HG02763 (cell line): Measurements from ENCODE around the gene CKMT2.

ENCODE experiments used
- ATAC-seq: cut with Tn5 transposase; IDR thresholded peaks from one replicate; pipeline ENCODE4 v1.9.1; 2021; ENCODE audit warnings: mild to moderate bottlenecking, moderate library complexity; ENCODE audit not compliant: unreplicated experiment

CKMT2 gene

DNA sequence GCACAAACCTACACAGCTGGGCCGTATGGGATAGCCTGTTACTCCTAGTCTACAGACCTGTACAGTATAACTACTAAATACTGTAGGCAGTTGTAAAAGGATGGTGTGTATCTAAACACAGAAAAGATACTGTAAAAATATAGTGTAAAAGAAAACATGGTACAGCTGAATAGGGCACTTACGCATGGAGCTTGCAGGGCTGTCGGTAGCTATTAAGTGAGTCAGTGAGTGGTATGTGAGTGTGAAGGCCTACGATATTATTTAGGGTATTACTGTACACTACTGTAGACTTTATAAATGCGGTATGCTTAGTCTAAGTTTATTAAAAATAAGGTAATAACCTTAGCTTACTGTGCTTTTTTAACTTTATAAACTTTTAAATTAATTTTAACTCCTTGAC lies 69.5 kb downstream of the CKMT2 start:
- no peak for ATAC-seq

DNA sequence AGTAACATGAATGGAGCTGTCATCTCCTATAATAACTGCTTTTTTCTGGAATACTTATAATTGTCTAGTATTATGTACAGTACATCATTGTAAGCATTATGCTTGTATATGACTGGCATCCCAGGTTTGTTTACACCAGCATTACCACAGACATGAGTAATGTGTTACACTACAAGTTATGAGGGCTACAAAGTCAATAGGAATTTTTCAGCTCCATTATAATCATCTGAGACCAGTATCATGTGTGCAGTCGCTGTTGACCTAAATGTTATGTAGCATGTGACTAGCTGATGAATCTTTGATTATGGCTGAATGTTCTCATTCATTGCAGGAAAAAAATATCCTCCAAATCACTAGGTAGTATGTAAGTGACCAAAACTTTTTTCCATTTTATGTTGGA lies 70.4 kb downstream of the CKMT2 start:
- ATAC-seq, result no peak

DNA sequence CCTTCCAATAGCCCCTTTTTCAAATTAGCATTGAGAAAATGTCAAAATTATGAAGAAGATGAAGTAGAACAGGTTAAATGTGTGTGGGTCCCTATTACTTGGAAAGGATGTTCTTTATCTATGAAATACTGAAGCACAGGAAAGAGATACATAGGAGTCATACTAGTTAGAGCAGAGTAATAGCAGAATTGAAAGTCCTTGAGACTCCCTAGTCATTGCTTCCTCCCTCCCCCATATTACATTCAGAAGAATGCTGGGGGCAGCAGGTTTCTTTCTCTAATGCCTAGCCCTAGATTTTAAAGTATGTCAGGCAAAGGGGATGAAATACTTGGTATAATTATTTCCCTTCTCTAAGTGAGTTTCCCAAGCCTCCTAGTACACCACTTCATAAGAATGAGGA lies 72.7 kb downstream of the CKMT2 start:
- no peak for ATAC-seq

DNA sequence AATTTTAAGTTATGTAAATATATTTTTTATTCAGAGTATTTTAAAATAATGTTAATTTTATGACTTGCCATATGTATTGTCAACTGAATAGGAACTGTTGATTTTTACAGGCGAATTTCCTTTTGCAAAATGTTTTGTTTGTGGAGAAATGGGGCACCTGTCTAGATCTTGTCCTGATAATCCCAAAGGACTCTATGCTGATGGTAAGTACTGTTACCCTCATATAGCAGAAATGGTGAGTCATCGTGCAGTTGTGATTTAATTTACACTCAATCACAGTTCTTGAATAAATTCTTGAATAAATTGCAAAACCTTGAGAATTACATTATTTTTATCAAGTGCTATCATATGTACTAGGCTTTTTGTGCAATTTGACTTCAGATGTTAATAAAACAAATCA lies 75.7 kb downstream of the CKMT2 start:
- no peak for ATAC-seq

DNA sequence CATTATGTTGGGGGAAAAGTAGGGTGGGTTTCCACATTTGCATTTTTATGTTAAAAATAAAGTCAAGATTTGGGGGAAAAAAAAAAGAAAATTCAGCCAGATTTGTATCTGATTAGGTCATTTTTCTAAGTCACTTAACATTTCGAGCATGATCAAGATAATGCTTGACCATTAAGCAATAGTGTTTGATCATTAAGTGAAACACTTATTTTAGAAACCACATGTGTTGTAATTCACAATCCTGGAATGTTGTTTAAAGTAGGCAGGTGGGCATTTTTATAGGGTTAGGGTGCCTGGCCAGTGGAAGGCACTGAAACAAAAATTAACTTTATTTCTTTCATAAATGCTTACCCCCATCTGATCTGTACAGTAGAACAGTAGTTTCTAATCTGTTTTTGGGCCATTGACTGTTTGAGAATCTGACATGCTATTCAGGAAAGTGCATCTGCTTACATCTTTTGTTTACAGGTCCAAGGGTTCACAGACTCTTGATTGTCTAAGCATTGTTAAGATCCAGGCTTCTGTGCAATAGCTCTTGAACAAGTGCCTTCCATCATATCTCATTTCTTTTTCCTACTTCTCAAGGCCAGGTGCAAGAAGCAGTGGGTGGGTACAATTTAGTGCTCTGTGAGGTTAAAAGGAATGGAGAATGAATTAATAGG lies 77.4 kb downstream of the CKMT2 start:
- ATAC-seq, result no peak

DNA sequence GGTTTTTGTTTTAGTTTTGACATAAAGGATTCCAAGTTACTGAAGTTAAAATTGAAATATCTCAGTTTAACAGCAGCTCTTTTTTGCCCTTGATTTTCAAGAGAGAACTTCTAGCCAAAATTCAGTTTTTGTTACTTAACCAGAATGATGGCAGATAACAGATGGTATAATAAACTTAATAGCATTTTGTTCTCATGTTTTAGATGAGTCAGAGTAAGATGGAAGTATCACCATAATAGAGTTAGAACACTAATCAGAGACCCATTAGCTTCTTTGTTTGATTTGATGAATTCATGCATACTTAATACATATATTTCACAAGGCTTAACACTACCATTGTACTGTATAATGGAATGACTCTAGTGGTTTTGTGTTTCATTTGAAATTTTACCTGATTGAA lies 80.2 kb downstream of the CKMT2 start:
- ATAC-seq, result no peak

DNA sequence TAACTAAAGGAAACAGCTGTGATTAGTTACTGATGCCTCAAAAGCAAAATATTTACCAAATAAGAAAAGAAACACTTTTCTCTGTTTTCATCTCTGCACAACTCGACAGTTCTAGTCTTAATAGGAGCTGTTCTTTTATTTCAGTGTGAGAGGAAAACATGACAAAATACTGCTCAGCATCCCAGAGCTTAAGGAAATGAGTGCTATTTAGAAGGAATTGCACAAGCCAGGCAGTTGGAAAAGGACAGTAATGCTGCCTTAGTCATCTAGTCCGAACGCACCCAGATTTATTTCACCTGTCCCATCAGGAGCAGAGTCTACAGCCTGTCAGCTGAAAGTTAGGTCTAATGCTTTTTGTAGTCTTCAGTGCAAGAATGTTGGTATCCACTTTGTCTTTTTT lies 80.6 kb downstream of the CKMT2 start:
- no peak for ATAC-seq

DNA sequence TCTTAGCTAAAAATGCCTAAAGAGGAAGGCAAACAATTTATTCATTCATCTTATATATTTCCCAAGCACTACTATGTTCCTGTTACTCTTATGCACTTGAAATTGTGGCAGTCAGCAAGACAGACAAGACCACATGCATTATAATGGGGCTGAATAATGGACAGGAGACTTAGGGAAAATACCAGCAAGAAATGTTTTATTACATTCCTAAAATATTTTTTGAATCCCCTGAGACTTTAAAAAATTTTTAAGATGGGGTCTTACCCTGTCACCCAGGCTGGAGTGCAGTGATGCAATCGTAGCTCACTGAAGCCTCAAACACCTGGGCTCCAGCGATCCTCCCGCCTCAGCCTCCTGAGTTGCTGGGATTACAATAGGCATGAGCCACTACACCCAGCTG lies 81.5 kb downstream of the CKMT2 start:
- no peak for ATAC-seq

DNA sequence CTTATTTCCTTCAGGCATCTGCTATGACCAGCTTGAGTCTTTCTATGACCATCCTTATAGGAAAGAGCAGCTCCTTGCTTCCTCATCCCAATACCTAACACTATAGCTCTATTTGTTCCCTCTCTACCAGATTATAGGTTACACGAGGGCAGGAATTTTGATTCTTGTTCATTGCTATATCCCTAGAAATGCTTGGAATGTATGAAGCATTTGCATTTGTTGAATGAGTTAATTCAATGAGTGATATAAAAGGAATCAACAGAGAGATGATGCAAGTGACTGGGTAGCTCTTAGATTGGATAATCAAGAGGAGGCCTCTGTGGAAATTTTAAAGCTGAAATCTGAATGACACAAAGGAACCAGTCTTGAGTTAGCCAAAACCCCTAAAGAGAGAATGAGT lies 82.2 kb downstream of the CKMT2 start:
- no peak for ATAC-seq

DNA sequence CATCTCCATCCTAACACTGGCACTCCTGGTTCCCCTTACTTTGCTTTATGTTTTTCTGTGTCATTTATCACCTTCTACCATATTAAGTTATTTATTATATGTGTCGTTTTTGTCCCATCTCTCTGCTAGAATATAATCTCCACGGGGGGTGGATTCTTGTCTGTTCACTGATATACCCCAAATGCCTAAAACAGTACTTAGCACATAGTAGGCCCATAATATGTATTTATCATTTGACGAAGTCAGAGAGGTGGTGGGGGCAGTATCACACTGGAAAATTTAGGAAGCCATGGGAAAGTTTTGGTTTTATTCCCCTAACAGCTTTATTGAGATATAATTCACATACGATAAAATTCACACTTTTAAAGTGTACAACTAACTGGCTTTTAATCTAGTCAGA lies 82.7 kb downstream of the CKMT2 start:
- ATAC-seq, result no peak
